Liver (tissue), 9 donors: ENCODE measurements around the gene BTBD9. TPM values are rescaled to one million over a fixed set of nuclear protein-coding genes. Genes with fewer than 3 reads are reported as not detected.

Experiments
- DNase-seq: peaks from one replicate; pipeline ENCODE4 v3.0.0-alpha.2; 2017; ENCODE audit warnings: low spot score
- H3K27ac ChIP-seq, 2 donors: one replicate each; pipeline ENCODE4 v1.7.0; 2013; ENCODE audit warnings: inconsistent platforms in 2 of 2, low read length in 2 of 2, control low read depth in 1 of 2, low read depth in 1 of 2, mild to moderate bottlenecking in 1 of 2
- H3K27me3 ChIP-seq, 4 donors: one replicate each; pipeline versions ENCODE4 v1.6.1 to v1.7.0; 2013; ENCODE audit warnings: low read length in 3 of 4, inconsistent platforms in 1 of 4, mild to moderate bottlenecking in 1 of 4, moderate library complexity in 1 of 4; ENCODE audit not compliant: control insufficient read depth in 4 of 4, insufficient read depth in 4 of 4
- H3K36me3 ChIP-seq, 4 donors: one replicate each; pipeline versions ENCODE4 v1.6.1 to v1.7.0; 2013; ENCODE audit warnings: low read length in 3 of 4, mild to moderate bottlenecking in 3 of 4, low read depth in 1 of 4, moderate library complexity in 1 of 4; ENCODE audit not compliant: control insufficient read depth in 4 of 4, insufficient read depth in 3 of 4
- H3K4me1 ChIP-seq, 4 donors: one replicate each; pipeline versions ENCODE4 v1.6.1 to v1.7.0; 2013; ENCODE audit warnings: low read length in 3 of 4, mild to moderate bottlenecking in 3 of 4, moderate library complexity in 1 of 4; ENCODE audit not compliant: control insufficient read depth in 4 of 4, insufficient read depth in 4 of 4
- H3K4me3 ChIP-seq, 3 donors: one replicate each; pipeline versions ENCODE4 v1.6.1 to v1.7.0; 2013; ENCODE audit warnings: low read length in 3 of 3, control low read depth in 1 of 3, low read depth in 1 of 3, mild to moderate bottlenecking in 1 of 3
- H3K9ac ChIP-seq, 2 donors: one replicate each; pipeline ENCODE4 v1.7.0; 2013; ENCODE audit warnings: low read length in 2 of 2, mild to moderate bottlenecking in 2 of 2, moderate library complexity in 2 of 2, control low read depth in 1 of 2, low read depth in 1 of 2
- H3K9me3 ChIP-seq, 4 donors: one replicate each; pipeline versions ENCODE4 v1.6.1 to v1.7.0; 2013; ENCODE audit warnings: low read length in 3 of 4; ENCODE audit not compliant: control insufficient read depth in 4 of 4
- FOXA1 ChIP-seq: IDR thresholded peaks from 2 replicates; pipeline ENCODE4 v1.6.1; 2016; ENCODE audit warnings: antibody characterized with exemption
- FOXA2 ChIP-seq: IDR thresholded peaks from 2 replicates; pipeline ENCODE4 v1.6.1; 2016; ENCODE audit warnings: antibody characterized with exemption
- HNF4A ChIP-seq, 2 donors: conservative IDR thresholded peaks; 2 replicates each; pipeline ENCODE4 v1.6.1; 2016; ENCODE audit warnings: antibody characterized with exemption in 2 of 2, mild to moderate bottlenecking in 2 of 2
- HNF4G ChIP-seq: IDR thresholded peaks from 2 replicates; pipeline ENCODE4 v1.6.1; 2016; ENCODE audit warnings: antibody characterized with exemption
- JUND ChIP-seq, 2 donors: IDR thresholded peaks; 2 replicates each; pipeline ENCODE4 v1.6.1; 2016; ENCODE audit warnings: antibody characterized with exemption in 2 of 2
- RAD21 ChIP-seq, 2 donors: IDR thresholded peaks; 2 replicates each; pipeline ENCODE4 v1.6.1; 2016; ENCODE audit warnings: antibody characterized with exemption in 2 of 2, mild to moderate bottlenecking in 2 of 2
- RXRA ChIP-seq, 2 donors: IDR thresholded peaks; 2 replicates each; pipeline ENCODE4 v1.6.1; 2017 to 2018; ENCODE audit warnings: antibody characterized with exemption in 2 of 2, mild to moderate bottlenecking in 1 of 2
- SP1 ChIP-seq: IDR thresholded peaks from 2 replicates; pipeline ENCODE4 v1.6.1; 2018; ENCODE audit warnings: antibody characterized with exemption, mild to moderate bottlenecking
- TAF1 ChIP-seq: conservative IDR thresholded peaks from 2 replicates; pipeline ENCODE4 v1.6.1; 2016; ENCODE audit warnings: antibody characterized with exemption, mild to moderate bottlenecking
- YY1 ChIP-seq: IDR thresholded peaks from 2 replicates; pipeline ENCODE4 v1.6.1; 2016; ENCODE audit warnings: antibody characterized with exemption, mild to moderate bottlenecking
- WGBS: extraction: QIAGEN DNeasy Blood & Tissue Kit; methylation state at CpG from one replicate; pipeline ENCODE4 v1.1.7; 2013; 5-methylcytosine and 5-hydroxymethylcytosine counted together
- polyA plus RNA-seq, 2 donors: library from polyadenylated mRNA; stranded (reverse) in 1 of 2; unstranded in 1 of 2; fragments of 200-250 nt in 1 of 2; fragments of >200 nt in 1 of 2; fragmentation: Nextera tagmentation in 1 of 2; extraction: Ambion mirVana in 1 of 2; gene quantifications; one replicate each; pipeline versions ENCODE4 v1.2.1 to v1.2.3, GENCODE V29; 2013 to 2015
- total RNA-seq, 2 donors: library from RNA; depleted of rRNA; stranded (reverse); fragments of >200 nt; gene quantifications; one replicate each; pipeline ENCODE4 v1.2.3, GENCODE V29; 2014
- TF ChIP-seq, protein P1 (sequence below): IDR thresholded peaks from 2 replicates; pipeline ENCODE4 v1.6.1; 2016; ENCODE audit warnings: antibody characterized with exemption, mild to moderate bottlenecking
- TF ChIP-seq, protein P2 (sequence below): IDR thresholded peaks from 2 replicates; pipeline ENCODE4 v1.6.1; 2016; ENCODE audit warnings: antibody characterized with exemption
- TF ChIP-seq, protein P3 (sequence below): IDR thresholded peaks from 2 replicates; pipeline ENCODE4 v1.6.1; 2016; ENCODE audit warnings: antibody characterized with exemption
- TF ChIP-seq, protein P4 (sequence below): fragments of 150-350 bp; IDR thresholded peaks from 2 replicates; pipeline ENCODE4 v1.5.1; 2017; ENCODE audit warnings: improper control_type of control experiment, low read depth, low read length; ENCODE audit not compliant: missing input control
- TF ChIP-seq, protein P5 (sequence below): IDR thresholded peaks from 2 replicates; pipeline ENCODE4 v1.6.1; 2016; ENCODE audit warnings: antibody characterized with exemption
- donor health status: healthy.
- donor health status: healthy.
- donor health status: healthy.
- donor health status: healthy.
- donor health status: healthy.

The BTBD9 gene
- total and polyA plus RNA-seq, 4 donors = 2.0 to 12.4 (median 5.7) TPM

DNA sequence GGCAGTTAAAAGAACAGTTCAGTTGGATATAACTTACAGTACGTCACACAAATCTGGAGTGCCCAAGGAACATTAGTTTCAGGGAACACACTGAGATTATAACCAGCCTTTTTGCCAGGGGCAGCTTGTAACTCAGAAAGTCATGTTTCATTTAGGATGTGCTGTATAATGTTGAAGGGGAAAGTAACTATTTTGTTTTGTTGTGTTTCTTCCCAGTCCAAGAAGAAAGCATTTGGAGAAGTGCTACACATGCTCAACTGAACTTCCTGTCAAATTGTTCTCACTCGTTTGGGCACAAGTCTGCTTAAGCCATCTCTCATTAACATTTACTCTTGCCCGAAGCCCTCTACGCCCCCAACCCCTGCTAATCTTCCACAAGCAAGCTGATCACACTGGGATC lies 157.9 kb downstream of the BTBD9 start (continued):
- TF ChIP-seq, protein P1, sequence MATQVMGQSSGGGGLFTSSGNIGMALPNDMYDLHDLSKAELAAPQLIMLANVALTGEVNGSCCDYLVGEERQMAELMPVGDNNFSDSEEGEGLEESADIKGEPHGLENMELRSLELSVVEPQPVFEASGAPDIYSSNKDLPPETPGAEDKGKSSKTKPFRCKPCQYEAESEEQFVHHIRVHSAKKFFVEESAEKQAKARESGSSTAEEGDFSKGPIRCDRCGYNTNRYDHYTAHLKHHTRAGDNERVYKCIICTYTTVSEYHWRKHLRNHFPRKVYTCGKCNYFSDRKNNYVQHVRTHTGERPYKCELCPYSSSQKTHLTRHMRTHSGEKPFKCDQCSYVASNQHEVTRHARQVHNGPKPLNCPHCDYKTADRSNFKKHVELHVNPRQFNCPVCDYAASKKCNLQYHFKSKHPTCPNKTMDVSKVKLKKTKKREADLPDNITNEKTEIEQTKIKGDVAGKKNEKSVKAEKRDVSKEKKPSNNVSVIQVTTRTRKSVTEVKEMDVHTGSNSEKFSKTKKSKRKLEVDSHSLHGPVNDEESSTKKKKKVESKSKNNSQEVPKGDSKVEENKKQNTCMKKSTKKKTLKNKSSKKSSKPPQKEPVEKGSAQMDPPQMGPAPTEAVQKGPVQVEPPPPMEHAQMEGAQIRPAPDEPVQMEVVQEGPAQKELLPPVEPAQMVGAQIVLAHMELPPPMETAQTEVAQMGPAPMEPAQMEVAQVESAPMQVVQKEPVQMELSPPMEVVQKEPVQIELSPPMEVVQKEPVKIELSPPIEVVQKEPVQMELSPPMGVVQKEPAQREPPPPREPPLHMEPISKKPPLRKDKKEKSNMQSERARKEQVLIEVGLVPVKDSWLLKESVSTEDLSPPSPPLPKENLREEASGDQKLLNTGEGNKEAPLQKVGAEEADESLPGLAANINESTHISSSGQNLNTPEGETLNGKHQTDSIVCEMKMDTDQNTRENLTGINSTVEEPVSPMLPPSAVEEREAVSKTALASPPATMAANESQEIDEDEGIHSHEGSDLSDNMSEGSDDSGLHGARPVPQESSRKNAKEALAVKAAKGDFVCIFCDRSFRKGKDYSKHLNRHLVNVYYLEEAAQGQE = no peak
- TF ChIP-seq, protein P2, sequence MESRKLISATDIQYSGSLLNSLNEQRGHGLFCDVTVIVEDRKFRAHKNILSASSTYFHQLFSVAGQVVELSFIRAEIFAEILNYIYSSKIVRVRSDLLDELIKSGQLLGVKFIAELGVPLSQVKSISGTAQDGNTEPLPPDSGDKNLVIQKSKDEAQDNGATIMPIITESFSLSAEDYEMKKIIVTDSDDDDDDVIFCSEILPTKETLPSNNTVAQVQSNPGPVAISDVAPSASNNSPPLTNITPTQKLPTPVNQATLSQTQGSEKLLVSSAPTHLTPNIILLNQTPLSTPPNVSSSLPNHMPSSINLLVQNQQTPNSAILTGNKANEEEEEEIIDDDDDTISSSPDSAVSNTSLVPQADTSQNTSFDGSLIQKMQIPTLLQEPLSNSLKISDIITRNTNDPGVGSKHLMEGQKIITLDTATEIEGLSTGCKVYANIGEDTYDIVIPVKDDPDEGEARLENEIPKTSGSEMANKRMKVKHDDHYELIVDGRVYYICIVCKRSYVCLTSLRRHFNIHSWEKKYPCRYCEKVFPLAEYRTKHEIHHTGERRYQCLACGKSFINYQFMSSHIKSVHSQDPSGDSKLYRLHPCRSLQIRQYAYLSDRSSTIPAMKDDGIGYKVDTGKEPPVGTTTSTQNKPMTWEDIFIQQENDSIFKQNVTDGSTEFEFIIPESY = no peak

DNA sequence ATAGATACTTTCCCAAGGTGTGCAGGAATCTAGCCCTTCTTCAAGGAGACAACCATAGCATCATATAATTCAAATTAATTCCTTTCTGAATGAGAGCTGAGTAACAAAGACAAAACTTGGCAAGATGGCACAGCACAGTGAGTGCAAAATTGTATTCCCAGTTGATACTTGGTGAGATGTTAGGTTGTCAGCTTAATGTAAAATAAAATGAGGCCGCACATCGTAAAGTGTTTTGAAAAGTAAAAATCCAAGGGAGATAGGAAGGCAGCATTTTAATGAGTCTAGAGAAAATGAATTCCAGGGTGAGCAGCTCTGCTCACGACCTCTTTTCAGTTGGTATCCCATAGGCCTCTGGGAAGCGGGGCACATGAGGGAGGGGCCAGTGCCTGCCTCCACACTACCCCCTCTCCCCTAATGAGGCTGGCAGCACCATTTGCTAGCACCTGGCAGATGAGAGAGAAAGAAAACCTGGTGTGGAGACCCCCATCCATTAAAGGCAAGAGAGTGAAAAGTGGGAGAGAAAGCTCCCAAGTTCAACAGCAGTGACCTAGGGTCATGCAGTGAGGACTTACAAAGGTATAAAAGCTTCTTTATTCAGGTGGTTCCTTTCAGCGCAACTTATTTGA lies 158.4 kb downstream of the BTBD9 start:
- WGBS = 95% methylated on average over 5 of the region's 5 CpGs
- Histone ChIP-seq H3K9ac (no peak overlapping the region), H3K9me3 (no peaks in the 10 kb centered on the region), H3K27ac (no peak overlapping the region), H3K36me3 (no peaks in the 10 kb centered on the region), H3K27me3 (no peaks in the 10 kb centered on the region), H3K4me3 (no peak overlapping the region), H3K4me1 (no peaks in the 10 kb centered on the region)
- no peak for TF ChIP-seq RXRA (IDR thresholded peaks at IDR 0.05)
- TF ChIP-seq, protein P3, sequence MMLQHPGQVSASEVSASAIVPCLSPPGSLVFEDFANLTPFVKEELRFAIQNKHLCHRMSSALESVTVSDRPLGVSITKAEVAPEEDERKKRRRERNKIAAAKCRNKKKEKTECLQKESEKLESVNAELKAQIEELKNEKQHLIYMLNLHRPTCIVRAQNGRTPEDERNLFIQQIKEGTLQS = no peak
- TF ChIP-seq, protein P4, sequence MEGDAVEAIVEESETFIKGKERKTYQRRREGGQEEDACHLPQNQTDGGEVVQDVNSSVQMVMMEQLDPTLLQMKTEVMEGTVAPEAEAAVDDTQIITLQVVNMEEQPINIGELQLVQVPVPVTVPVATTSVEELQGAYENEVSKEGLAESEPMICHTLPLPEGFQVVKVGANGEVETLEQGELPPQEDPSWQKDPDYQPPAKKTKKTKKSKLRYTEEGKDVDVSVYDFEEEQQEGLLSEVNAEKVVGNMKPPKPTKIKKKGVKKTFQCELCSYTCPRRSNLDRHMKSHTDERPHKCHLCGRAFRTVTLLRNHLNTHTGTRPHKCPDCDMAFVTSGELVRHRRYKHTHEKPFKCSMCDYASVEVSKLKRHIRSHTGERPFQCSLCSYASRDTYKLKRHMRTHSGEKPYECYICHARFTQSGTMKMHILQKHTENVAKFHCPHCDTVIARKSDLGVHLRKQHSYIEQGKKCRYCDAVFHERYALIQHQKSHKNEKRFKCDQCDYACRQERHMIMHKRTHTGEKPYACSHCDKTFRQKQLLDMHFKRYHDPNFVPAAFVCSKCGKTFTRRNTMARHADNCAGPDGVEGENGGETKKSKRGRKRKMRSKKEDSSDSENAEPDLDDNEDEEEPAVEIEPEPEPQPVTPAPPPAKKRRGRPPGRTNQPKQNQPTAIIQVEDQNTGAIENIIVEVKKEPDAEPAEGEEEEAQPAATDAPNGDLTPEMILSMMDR = no peak
- TF ChIP-seq, protein P2 = no peak
- no peak for TF ChIP-seq YY1
- TF ChIP-seq, protein P1 = no peak
- TF ChIP-seq HNF4G = no peak
- TF ChIP-seq, protein P5, sequence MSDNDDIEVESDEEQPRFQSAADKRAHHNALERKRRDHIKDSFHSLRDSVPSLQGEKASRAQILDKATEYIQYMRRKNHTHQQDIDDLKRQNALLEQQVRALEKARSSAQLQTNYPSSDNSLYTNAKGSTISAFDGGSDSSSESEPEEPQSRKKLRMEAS = no peak
- TF ChIP-seq TAF1 = no peak
- TF ChIP-seq JUND (IDR thresholded peaks at IDR 0.05) = no peak
- TF ChIP-seq HNF4A (conservative IDR thresholded peaks at IDR 0.05) = no peak
- no peak for TF ChIP-seq SP1
- no peak for TF ChIP-seq RAD21 (IDR thresholded peaks at IDR 0.05)
- TF ChIP-seq FOXA2 = no peak
- TF ChIP-seq FOXA1 = no peak
- no peak for DNase-seq
